ENCODE data around the gene EIF4EBP3. TPM values are rescaled to one million over a fixed set of nuclear protein-coding genes. Genes with fewer than 3 reads are reported as not detected.

EIF4EBP3 gene
- 1 to 10 TPM; 1.8 to 4.0 (median 2.9) TPM for total RNA-seq (2021; fragmentation: NEBNext Ultra II Directional; extraction: Animal tissue kit (Norgen Biotek cat#: 25700))
- long read RNA-seq, partial matches to known transcripts, result 0 of 1 reads
- long read RNA-seq, other reads (novel, unspliced or antisense), result 0 of 1 reads

GRCh38 chr5:140547508-140548299 is at the start of gene EIF4EBP3:
Gene EIF4EBP3 (plus strand): TSS chr5:140547662. CDS start chr5:140547738, 76 bp downstream.
- peak; percentile 75 for TF ChIP-seq CTCF (IDR thresholded peaks at IDR 0.05)
- H3K27ac Mint-ChIP-seq, result peak within 1 kb of the TSS; percentile 80
- H3K27me3 Mint-ChIP-seq (ENCODE audit: insufficient read depth), result peaks cover 14% of the 10 kb centered on the region
- H3K36me3 Mint-ChIP-seq (ENCODE audit: low read depth), result peaks cover 36% of the 10 kb centered on the region
- peak; percentile 96 for DNase-seq
- H3K9me3 Mint-ChIP-seq, result no peaks in the 10 kb centered on the region
- H3K4me3 Mint-ChIP-seq, result peak within 1 kb of the TSS; percentile 68
- H3K4me1 Mint-ChIP-seq (ENCODE audit: low read depth), result peaks cover 43% of the 10 kb centered on the region

GRCh38 chr5:140497897-140498296 is 49.6 kb upstream of the EIF4EBP3 start:
- H3K9me3 Mint-ChIP-seq, result no peaks in the 10 kb centered on the region
- no peaks in the 10 kb centered on the region for H3K27me3 Mint-ChIP-seq (ENCODE audit: insufficient read depth)
- no peak overlapping the region for H3K27ac Mint-ChIP-seq
- no peak overlapping the region for H3K4me3 Mint-ChIP-seq
- H3K4me1 Mint-ChIP-seq (ENCODE audit: low read depth), result no peaks in the 10 kb centered on the region
- no peak for DNase-seq
- no peak for TF ChIP-seq CTCF (IDR thresholded peaks at IDR 0.05)
- H3K36me3 Mint-ChIP-seq (ENCODE audit: low read depth), result peaks cover 10% of the 10 kb centered on the region

- DNase-seq, result no peak
Observed at GRCh38 chr5:140498591-140498990, 48.9 kb upstream of the EIF4EBP3 start.

GRCh38 chr5:140502834-140503233 is 44.6 kb upstream of the EIF4EBP3 start:
- DNase-seq, result no peak
- Mint-ChIP-seq H3K27ac (no peak overlapping the region), H3K36me3 (ENCODE audit: low read depth) (peaks cover 13% of the 10 kb centered on the region; the same call in 1 of the 2 replicates)

More at GRCh38 chr5:140498591-140498990, 48.9 kb upstream of the EIF4EBP3 start:
- no peak for TF ChIP-seq CTCF (IDR thresholded peaks at IDR 0.05)
- Mint-ChIP-seq H3K27ac (no peak overlapping the region), H3K27me3 (ENCODE audit: insufficient read depth) (no peaks in the 10 kb centered on the region), H3K4me3 (no peak overlapping the region), H3K4me1 (ENCODE audit: low read depth) (no peaks in the 10 kb centered on the region), H3K9me3 (no peaks in the 10 kb centered on the region), H3K36me3 (ENCODE audit: low read depth) (peaks cover 10% of the 10 kb centered on the region)

GRCh38 chr5:140509898-140510297 is 37.6 kb upstream of the EIF4EBP3 start:
- no peak overlapping the region for H3K27ac Mint-ChIP-seq
- H3K36me3 Mint-ChIP-seq (ENCODE audit: low read depth), result peaks cover 30% of the 10 kb centered on the region
- no peaks in the 10 kb centered on the region for H3K9me3 Mint-ChIP-seq
- DNase-seq, result no peak
- no peak overlapping the region for H3K4me3 Mint-ChIP-seq
- no peaks in the 10 kb centered on the region for H3K4me1 Mint-ChIP-seq (ENCODE audit: low read depth)
- H3K27me3 Mint-ChIP-seq (ENCODE audit: insufficient read depth), result no peaks in the 10 kb centered on the region
- no peak for TF ChIP-seq CTCF (IDR thresholded peaks at IDR 0.05)

More at GRCh38 chr5:140502834-140503233, 44.6 kb upstream of the EIF4EBP3 start:
- H3K27me3 Mint-ChIP-seq (ENCODE audit: insufficient read depth), result no peaks in the 10 kb centered on the region
- no peak for TF ChIP-seq CTCF (IDR thresholded peaks at IDR 0.05)
- H3K9me3 Mint-ChIP-seq, result no peaks in the 10 kb centered on the region
- H3K4me1 Mint-ChIP-seq (ENCODE audit: low read depth), result no peaks in the 10 kb centered on the region
- no peak overlapping the region for H3K4me3 Mint-ChIP-seq
